GM12892 (cell line): Measurements from ENCODE around the gene KLHL24.
"Not testable (repeated sequence)": the region's sequence is repeated elsewhere in the genome, so short reads cannot be mapped to it uniquely, and the experiment has no call there.

Experiments
- DNase-seq: peaks from one replicate; pipeline ENCODE4 v3.0.0; 2011; ENCODE audit not compliant: insufficient read length
- FAIRE-seq: peaks from 2 replicates; lab custom pipeline; 2011; peaks lifted over from hg19 to GRCh38; lab: Jason Lieb, UNC
- POLR2A ChIP-seq: IDR thresholded peaks from 2 replicates; pipeline ENCODE4 v1.6.1; 2011; ENCODE audit warnings: low read depth, low read length, control low read depth
- POLR2AphosphoS5 ChIP-seq: IDR thresholded peaks from 2 replicates; pipeline ENCODE4 v1.6.1; 2011; ENCODE audit warnings: low read depth, low read length, control low read depth
- TAF1 ChIP-seq: IDR thresholded peaks from 2 replicates; pipeline ENCODE4 v1.6.1; 2011; ENCODE audit warnings: low read depth, mild to moderate bottlenecking, control low read depth, low read length, borderline replicate concordance

The KLHL24 gene

DNA sequence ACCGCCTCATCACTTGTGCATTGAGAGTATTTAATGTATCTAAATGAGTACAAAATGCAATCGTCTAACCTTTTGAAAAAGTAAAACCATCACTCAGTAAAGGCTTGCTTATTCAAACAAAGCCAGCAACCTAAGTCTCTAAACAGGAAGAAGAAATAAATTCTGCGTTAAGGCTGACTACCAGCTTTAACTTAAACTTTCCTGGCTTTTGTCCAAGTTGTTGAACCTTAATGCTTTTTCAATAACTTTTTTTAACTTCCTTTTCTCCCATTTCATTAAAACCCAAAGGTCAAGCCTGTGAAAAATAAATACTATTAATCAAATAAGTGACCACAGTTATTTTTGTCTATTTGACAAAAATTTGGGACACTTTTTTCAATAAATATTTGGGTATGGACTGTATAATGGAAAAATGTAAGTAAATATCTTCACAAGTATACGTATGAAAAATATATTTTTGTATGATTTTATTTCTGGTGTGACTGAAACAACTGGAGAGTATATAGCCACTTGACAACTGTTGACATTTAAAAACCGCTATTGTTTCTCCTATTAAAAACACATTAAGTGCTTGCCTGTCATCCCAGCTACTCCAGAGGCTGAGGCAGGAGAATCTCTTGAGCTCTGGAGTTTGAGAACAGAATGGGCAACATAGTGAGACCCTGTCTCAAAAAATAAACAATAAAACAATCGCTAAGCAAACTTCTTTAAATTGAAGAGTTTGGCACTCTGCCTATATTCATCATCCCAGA is 2.9 kb downstream of the KLHL24 start:
- TF ChIP-seq TAF1: no peak
- DNase-seq (no peak), FAIRE-seq (no peak)

DNA sequence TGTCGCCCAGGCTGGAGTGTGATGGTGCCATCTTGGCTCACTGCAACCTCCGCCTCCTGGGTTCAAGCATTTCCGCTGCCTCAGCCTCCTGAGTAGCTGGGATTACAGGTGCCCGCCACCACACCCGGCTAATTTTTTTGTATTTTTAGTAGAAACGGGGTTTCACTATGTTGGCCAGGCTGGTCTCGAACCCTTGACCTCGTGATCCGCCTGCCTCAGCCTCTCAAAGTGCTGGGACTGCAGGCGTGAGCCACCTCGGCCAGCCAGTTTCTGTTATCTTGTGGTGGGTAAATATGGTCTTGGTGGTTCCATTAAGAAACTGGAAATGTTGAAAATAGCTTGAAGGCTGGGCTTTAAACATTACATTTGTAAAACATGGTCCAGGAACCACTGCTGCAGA is 5.2 kb downstream of the KLHL24 start:
- FAIRE-seq, DNase-seq: not testable (repeated sequence)

- FAIRE-seq: no peak
- no peak for DNase-seq
- TF ChIP-seq POLR2AphosphoS5 (no peak), TAF1 (no peak), POLR2A (no peak)
Measured at GRCh38 chr3:183641882-183642281, 6.5 kb downstream of the KLHL24 start.

- FAIRE-seq (no peak), DNase-seq (no peak)
- TF ChIP-seq POLR2A: no peak
Measured at GRCh38 chr3:183644244-183644643, 8.8 kb downstream of the KLHL24 start.

- TF ChIP-seq POLR2A (no peak), TAF1 (no peak), POLR2AphosphoS5 (no peak)
- FAIRE-seq: no peak
- no peak for DNase-seq
Measured at GRCh38 chr3:183645254-183645653, 9.8 kb downstream of the KLHL24 start.

GRCh38 chr3:183650554-183650953 is 15.1 kb downstream of the KLHL24 start:
- TF ChIP-seq POLR2AphosphoS5: no peak
- TF ChIP-seq TAF1: no peak
- no peak for TF ChIP-seq POLR2A
- DNase-seq (no peak), FAIRE-seq (no peak)

DNA sequence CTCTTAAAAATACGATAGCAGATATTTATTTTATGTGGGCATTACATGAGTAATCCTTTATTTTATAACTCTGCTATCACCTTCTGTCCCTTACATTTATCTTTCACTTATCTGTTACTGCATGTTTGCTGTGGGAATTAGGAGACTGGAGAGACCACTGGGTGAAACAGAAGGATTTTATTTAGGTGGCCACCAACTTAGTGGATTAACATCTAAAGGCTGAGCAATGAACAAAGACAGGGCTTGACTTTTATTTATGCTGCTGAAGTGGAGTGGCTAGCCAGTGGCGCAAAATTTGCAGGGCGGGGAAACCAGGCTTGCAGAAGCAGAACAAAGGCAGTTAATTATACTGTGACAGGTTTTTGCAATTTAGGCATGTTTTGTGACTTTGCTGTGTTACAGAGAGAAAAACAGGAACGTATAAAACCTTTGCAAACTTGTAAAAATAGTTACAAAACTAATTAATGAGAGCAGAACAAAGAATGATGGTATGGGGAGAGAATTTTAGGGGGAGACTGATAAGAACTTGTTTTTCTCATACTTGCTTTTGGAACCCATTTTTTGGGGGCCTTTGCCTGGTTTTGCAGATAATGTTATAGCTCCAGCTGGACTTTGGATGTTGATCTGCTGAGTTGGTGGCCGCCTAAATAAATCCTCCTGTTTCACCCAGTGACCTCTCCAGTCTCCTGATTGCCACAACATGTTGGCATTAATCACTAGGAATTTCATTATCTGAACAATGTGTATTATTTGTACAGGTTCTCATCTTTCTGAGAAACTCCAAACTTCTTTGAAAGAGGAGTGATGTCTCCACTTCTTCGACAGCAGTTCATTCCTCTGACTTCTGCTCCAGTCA is 18.0 kb downstream of the KLHL24 start:
- TF ChIP-seq TAF1 (no peak), POLR2A (no peak), POLR2AphosphoS5 (no peak)
- DNase-seq: no peak
- no peak for FAIRE-seq

GRCh38 chr3:183654727-183655126 is 19.3 kb downstream of the KLHL24 start:
- FAIRE-seq: peak; percentile 24
- DNase-seq: no peak
- TF ChIP-seq TAF1 (no peak), POLR2A (no peak), POLR2AphosphoS5 (no peak)

DNA sequence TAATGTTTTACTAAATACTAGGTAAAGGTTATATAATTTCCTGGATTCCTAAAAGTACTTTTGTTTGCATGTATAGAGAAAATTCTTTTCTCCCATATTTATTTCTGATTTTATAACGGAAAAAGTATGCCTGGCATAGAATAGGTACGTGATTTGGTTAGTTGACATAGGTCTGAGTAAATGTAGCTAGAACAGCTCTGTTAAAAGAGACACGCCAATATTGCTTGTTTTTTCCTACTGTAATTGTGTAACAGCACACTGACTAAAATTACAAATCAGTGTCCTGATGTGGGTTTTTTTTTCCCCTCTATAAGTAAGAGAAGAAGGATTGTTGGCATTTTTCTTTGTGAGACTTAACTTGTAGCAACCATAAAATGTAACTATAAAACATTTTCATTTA is 26.7 kb downstream of the KLHL24 start:
- FAIRE-seq: no peak
- DNase-seq: no peak
- TF ChIP-seq POLR2A (no peak), POLR2AphosphoS5 (no peak), TAF1 (no peak)

DNA sequence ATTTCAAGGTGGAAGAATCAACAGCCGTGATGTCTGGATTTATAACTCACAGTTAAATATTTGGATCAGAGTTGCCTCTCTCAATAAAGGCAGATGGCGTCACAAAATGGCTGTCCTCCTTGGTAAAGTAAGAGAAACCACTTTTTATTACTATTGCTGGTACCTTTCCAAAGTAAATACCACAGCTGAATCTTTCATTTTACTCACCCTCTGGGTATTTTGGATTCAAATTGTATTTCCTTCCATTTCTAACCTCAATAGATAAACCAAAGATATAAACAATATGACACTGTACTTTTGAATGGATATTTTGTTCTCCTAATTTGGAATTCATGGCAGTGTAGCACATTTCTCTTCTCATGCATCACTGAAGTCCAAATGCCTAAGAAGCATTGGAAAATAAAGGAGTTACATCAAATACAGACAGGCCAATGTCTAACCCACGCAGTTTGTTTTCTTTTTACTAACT is 29.5 kb downstream of the KLHL24 start:
- no peak for FAIRE-seq
- DNase-seq: no peak
- TF ChIP-seq POLR2A: no peak
- TF ChIP-seq TAF1: no peak
- TF ChIP-seq POLR2AphosphoS5: no peak

GRCh38 chr3:183680061-183680460 is 44.6 kb downstream of the KLHL24 start:
- FAIRE-seq: no peak
- TF ChIP-seq POLR2A (no peak), POLR2AphosphoS5 (no peak), TAF1 (no peak)
- no peak for DNase-seq

- FAIRE-seq: no peak
- no peak for TF ChIP-seq POLR2AphosphoS5
- TF ChIP-seq TAF1: no peak
- TF ChIP-seq POLR2A: no peak
- DNase-seq: no peak
Measured at GRCh38 chr3:183687705-183688104, 52.3 kb downstream of the KLHL24 start.

GRCh38 chr3:183688874-183689273 is 53.5 kb downstream of the KLHL24 start:
- DNase-seq (no peak), FAIRE-seq (no peak)
- TF ChIP-seq POLR2AphosphoS5 (no peak), TAF1 (no peak), POLR2A (no peak)

DNA sequence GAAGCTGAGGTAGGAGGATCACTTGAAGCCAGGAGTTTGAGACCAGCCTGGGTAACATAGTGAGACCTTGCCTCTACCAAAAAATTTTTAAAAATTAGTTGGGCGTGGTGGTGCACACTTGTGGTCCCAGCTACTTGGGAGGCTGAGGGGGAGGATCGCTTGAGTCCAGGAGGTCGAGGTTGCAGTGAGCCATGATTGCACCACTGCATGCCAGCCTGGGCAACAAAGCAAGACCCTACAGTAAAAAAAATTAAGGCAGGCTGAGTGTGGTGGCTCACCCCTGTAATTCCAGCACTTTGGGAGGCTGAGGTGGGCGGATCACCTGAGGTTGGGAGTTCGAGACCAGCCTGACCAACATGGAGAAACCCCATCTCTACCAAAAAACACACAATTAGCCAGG is 54.2 kb downstream of the KLHL24 start:
- FAIRE-seq: not testable (repeated sequence)

More for the DNA sequence above, 54.2 kb downstream of the KLHL24 start:
- not testable (repeated sequence) for DNase-seq
